HG03457 (cell line): ENCODE data around the gene RXRG.

Experiments
- ATAC-seq: cut with Tn5 transposase; IDR thresholded peaks from one replicate; pipeline ENCODE4 v1.9.1; 2021; ENCODE audit warnings: moderate number of reproducible peaks; ENCODE audit not compliant: unreplicated experiment

RXRG gene

DNA sequence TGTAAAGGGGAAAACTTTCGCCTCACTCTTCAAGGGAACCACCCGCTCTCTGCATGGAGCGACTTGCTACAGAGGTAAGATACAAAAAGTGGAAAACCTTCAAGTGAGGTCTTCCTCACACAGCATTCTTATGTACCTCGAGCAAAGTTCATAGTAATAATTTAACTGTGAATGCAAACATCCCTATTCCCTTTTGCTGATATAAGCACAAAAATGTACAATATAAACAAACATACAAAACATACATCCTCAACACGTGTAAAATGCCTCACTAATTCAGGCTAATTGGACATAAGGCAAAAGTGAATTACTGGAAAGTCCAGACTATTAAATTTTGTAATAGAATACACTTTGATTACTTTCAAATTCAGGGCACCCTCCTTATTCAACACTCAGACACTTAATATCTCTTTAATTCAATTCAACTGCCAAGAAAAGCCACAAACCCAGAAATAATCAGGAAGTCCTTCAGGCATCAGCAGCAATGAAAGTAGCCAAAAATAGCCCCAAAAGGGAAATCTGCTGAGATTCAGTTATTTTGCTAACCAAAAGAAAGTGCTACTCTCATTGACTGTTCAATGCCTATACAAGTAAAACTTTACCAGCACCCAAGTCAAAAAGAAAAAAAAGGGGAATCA is 73.2 kb downstream of the RXRG start:
- ATAC-seq = no peak

DNA sequence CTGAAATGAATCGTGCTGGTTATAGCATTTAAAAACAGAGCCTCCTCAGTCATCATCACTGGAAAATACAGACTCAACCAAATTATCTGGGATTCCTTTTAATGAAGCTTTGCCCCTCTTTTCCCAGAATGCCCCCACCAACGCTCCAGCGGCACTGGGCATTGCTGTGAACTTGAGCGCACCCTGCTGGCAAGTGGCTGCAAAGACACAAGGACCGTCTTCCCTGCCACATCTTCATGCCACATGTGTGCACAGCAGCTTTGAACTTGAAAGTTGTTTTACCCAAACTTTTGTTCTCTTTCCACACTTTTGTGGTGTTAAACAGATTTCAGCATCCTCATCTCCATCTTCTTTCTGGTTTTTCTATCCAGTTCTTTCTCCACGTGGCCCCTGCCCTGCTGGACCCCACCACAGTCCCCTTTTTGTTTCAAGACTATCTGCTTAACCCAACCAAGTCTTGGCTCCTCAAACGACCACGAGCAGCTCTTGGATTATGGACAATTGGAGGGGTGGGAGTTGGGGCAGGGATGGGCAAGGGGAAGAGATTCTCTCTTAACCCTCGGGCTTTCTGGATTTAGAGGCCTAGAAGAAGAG is 75.6 kb downstream of the RXRG start:
- no peak for ATAC-seq

DNA sequence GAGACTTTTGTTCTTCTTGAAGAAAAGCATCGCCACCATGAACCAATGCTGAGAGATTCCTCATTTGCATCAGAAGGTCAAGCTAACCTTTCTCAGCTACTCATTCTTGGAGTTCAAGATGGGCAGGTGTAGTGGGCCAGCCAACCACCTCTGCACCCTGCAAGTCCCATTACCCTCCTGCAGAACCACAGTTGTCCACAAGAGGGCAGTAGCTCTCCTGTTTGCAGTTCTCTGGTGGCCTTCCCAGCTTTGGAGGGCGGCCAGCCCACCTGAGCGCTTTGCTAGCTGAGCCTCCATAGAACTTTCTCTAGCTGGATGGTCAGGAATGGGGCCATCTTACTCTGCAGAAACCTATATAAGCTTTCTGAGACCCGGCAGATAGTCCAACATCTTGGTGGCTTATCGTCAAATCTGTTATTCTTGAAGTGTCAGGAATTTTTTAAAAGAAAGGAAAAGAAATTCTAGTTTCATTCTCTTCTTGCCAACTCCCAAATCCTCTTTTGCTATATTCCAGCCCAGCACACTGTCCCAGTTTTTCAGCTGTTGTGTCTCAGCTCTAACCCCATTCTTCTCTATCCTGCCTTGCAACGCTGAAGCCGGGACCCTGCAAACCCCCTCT is 77.4 kb downstream of the RXRG start:
- no peak for ATAC-seq

DNA sequence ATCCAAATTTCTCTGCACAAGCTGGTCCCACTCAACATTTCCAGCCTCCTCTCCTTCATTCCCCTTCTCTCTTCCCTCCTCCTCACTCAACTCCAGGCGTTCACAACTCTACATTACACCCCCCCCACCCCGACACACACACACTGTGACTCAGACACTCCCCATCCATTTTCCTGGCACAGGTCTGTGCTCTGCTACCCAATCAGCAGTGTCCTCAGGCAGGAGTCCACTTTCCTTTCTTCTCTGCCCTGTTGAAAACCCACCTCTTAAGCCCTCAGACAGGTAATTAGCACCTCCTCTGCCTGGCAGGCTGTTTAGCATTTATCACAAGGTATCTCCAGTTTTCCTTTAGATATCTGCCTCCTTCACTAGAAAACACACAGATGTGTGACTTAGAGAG is 79.6 kb downstream of the RXRG start:
- ATAC-seq = no peak

DNA sequence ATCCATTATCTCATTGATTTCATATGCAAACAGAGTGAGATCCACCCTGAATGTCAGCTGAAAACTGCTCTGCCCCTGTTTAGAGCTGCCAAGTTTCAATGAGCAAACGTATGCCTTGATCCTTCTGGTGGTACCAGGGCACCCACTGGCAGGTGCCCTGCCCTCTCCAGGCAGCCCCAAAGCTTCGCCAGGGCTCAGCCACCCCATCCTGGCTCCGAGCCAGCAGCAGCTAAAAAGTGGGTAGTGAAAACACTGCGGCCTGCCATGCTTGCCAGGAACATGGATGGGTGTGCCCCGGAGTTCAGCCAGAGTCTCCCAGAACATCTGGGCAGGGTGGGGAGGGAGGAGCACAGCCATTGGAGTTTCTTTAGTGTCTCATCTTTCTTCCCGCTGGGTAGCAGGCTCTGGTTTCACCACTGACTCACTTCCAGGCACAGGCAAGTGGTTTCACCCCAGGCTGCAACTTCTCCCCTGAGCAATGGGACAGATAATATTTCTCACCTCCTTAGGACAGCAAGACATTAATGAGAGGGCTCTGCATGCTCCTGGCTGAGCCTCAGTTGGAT is 80.3 kb downstream of the RXRG start:
- no peak for ATAC-seq

DNA sequence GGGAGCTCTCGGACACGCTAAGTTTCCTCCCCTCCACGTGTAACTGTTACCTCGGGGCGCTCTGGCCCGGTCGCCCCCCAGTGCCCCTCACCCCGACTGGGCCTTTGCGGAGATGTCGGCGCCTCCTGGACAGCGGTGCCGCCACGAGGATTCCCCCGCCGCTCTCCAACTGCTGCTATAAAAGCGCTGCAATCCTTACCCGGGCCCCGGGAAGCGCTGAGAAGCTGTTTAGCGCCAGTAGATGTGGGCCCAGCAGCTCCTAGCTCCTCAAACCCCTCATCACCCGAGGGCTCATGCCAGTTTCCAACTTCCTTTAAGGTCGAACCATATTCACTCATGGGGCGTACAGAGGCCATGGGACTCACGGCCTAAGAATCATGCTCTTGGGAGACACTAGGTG is 88.0 kb downstream of the RXRG start:
- no peak for ATAC-seq

DNA sequence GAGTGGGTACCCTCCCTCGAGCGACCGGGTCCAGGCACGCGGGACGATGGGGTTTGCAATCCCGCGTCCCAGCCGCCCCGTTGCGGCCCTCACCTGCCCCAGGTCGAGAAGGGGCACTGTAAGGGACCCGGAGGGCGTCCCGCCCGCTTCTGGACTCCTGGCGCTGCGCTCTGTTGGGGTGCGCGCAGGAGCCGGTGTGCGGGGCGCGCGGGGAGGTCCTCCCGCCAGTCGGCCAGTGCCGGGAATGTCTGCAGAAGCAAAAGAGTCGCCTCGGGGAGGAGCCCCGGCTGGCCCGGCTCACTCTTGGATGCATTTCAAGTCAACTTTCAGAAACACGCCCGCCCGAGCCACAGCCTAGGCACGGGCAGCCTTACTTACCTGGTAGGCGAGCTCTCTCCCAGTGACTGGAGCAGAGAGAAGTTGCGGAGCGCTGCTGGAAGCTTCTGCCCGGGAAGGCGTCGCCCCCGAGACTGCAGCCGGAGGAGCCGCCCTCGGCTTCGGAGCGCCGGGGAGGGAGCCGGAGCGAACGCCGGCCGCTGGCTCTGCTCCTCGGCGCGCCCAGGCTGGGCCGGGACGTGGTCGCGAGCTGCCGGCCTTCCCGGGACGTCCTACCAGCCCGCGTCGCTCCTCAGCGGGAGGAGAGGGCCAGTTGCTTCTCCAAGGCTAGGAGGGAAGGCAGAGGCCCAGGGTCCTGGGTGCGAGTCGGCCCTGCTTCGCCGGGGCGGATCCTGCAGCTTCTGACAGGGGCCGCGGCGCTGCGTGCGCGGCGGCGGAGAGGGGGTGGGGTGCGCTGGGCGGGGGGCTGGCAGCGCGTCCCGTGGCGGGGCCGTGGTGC is 88.7 kb downstream of the RXRG start, which contains the start of gene LMX1A:
LMX1A (minus strand) TSS at position 739 of the 835 bp plus-strand sequence. CDS start 1,156 bp downstream, outside the sequence.
- ATAC-seq = no peak

DNA sequence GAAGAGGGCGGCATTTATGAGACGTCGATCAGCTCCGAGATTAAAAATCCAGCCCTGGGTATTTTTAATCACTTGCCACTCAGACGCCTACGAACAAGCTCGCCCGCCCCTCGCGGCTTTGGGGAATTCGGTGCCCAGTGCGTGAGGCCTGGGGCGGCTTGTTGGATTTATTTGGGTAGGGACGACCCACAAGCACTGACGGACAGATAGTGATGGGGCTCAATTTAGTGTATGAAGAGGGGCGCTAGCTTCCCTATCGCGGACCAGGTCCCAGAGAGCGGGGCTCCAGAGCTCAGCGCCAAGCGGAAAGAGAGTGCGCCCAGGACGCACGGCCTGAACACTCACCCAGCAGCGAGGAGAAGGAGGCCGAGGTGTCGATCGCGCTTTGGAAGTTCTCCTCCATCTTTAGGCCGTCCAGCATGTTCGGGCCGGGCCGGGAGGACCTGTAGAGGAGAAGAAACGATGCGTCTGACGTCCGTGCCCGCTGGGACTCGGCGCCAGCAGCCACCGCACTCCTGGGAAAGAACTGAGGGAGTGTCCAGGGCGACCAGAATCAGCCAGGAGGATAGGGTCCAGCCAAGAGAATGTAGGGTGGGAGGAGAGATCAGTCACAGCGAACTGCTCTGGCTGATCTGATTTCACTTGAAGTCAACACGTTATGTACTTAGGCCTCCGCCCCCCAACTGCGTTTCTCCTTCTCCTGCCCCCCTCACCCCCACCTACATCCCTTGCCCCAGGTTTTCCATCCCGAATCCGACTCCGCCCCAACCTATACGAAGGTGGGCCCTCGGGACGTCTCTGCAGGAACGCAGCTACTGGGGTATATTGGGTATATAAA is 89.6 kb downstream of the RXRG start:
- ATAC-seq = no peak

DNA sequence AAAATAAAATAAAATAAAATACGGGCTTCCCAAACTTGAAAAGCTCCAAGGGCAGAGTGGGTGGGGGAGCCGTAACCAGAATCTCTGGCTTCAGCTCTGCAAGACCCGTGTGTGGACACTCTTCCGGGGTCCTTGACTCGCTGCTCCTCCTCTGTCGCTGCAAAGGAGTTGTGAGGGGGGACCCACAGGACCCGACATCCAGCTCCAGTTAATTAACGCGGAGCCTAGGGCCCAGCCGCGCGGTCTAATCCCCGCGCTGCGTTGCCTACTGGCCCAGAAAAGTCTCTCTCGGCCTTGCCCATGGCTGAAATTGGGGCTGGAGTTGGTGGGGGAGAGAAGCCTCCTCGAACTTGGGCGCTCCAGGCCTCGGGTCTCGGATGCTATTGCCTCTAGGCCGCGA is 90.2 kb downstream of the RXRG start:
- no peak for ATAC-seq

DNA sequence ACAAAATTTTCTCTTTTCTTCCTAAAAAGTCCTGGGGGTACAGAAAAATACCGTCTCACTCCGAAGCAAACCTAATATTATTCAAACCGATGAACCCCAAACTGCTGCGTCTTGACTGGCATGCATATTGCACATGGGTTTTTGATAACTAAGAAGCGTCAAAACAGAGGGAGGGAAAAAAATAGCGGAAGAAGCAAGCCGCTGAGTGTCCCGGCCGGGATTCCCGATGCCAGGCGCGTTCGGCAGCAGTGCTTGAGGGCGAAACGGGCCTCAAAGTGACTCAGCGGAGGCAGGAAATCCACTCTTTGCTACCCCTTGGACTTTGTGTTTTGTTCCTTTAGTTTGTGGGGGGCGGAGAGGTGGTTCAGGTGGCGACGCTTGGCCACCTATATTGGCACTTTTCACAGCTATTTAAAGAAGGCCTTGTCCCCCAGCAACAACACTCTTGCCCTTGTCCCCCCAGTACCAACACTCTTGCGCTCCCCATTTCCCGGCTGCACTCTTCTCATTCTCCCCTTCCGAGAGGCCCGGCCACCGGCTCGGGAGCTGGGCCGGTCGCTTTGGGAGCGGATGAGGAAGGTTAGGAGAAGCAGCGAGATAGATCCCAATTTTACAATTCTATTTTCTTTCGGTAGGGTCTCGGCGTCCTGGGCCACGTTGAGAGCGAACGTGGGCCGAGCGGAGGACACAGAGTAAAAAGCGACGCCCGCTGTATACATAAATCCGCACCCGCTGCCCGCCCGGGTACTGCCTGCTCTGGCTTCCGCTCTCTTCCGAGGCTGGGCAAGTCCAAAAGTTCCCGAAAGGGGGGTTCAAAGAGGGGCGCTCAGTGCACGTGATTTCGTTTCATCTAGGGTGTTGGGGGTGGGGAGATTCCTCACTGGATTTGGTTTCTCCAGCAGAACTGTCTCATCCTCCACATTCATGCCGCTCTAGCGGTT is 90.9 kb downstream of the RXRG start:
- no peak for ATAC-seq

DNA sequence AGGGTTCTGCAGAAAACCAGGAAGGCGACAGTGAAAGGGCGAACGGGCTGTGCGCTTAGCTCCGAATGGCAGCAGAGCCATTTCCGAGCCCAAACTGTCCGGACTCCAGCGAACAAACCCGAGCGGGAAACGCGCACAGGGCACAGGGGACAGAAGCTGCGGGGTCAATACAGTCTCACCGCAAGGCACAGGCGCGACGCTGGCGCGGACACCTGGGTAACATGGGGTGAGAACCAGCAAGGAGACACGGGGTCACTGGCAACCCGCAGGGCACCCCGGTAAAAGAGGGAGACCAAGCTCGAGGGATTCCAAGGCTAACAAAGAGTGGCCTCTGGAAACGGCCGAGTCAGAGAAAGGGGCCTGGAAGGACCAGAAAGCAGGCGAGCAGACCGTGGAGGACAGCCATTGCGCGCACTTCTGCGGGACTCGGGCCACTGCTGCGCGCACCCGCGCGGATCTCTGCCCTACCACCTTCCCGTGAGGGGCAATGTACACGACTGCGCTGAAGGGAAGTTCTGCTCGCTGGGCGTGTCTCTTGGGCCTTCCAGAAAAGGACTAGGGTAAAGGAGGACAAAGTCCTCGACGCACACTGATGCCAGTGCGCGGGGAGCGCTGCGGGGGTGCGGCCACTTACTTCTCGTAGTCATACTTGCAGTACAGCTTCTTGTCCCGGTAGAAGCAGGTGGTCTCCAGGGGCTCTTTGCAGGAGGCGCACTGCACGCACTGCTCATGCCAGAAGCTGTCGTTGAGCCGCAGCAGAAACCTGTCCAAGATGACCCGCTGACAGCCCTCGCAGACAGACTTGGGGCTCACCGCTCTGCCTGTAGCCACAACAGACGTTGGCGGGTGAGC is 92.3 kb downstream of the RXRG start:
- no peak for ATAC-seq

DNA sequence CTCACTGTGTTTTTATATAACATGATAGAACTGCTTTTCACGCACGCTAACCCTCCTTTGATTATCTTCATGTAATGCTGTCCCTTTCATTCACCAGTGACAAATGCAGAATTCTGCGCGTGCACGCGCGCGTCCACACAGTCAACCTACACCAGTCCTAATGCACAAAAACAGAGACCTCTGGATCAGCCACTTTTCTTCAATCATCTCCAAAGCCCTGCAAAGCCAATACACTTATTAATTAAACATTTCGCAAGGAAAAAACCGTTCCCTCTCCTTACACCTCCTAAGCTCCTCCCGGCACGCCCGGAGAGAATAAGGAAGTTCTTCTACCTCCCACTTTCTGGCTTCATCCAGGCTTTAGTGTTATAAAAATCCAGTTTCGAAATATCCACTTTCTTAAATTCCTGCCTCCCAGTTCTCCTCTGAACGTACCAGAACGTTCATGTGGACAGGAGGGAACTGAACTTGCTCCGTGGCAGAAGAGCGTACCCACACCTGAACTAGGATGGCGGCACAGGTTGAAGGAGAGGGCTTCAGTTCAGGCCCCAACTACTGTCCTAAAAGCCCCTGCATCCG is 93.0 kb downstream of the RXRG start:
- no peak for ATAC-seq
